Hair follicle dermal papilla cell (primary cell): Measurements from ENCODE around the gene LAMA3. TPM values are rescaled to one million over a fixed set of nuclear protein-coding genes. Genes with fewer than 3 reads are reported as not detected.

Source experiments
- total RNA-seq: library from RNA; depleted of rRNA; stranded (reverse); fragments of >200 nt; gene quantifications from 2 replicates; pipeline ENCODE4 v1.2.3, GENCODE V29; 2012

Gene LAMA3, protein sequence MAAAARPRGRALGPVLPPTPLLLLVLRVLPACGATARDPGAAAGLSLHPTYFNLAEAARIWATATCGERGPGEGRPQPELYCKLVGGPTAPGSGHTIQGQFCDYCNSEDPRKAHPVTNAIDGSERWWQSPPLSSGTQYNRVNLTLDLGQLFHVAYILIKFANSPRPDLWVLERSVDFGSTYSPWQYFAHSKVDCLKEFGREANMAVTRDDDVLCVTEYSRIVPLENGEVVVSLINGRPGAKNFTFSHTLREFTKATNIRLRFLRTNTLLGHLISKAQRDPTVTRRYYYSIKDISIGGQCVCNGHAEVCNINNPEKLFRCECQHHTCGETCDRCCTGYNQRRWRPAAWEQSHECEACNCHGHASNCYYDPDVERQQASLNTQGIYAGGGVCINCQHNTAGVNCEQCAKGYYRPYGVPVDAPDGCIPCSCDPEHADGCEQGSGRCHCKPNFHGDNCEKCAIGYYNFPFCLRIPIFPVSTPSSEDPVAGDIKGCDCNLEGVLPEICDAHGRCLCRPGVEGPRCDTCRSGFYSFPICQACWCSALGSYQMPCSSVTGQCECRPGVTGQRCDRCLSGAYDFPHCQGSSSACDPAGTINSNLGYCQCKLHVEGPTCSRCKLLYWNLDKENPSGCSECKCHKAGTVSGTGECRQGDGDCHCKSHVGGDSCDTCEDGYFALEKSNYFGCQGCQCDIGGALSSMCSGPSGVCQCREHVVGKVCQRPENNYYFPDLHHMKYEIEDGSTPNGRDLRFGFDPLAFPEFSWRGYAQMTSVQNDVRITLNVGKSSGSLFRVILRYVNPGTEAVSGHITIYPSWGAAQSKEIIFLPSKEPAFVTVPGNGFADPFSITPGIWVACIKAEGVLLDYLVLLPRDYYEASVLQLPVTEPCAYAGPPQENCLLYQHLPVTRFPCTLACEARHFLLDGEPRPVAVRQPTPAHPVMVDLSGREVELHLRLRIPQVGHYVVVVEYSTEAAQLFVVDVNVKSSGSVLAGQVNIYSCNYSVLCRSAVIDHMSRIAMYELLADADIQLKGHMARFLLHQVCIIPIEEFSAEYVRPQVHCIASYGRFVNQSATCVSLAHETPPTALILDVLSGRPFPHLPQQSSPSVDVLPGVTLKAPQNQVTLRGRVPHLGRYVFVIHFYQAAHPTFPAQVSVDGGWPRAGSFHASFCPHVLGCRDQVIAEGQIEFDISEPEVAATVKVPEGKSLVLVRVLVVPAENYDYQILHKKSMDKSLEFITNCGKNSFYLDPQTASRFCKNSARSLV (N-terminal part only)
- total RNA-seq = 4.9 and 5.1 TPM in 2 replicates

GRCh38 chr18:23689031-23689615, at the start of gene LAMA3:
TSS of gene LAMA3 (plus strand) at chr18:23689453. CDS start at chr18:23689684, 231 bp downstream.

DNA sequence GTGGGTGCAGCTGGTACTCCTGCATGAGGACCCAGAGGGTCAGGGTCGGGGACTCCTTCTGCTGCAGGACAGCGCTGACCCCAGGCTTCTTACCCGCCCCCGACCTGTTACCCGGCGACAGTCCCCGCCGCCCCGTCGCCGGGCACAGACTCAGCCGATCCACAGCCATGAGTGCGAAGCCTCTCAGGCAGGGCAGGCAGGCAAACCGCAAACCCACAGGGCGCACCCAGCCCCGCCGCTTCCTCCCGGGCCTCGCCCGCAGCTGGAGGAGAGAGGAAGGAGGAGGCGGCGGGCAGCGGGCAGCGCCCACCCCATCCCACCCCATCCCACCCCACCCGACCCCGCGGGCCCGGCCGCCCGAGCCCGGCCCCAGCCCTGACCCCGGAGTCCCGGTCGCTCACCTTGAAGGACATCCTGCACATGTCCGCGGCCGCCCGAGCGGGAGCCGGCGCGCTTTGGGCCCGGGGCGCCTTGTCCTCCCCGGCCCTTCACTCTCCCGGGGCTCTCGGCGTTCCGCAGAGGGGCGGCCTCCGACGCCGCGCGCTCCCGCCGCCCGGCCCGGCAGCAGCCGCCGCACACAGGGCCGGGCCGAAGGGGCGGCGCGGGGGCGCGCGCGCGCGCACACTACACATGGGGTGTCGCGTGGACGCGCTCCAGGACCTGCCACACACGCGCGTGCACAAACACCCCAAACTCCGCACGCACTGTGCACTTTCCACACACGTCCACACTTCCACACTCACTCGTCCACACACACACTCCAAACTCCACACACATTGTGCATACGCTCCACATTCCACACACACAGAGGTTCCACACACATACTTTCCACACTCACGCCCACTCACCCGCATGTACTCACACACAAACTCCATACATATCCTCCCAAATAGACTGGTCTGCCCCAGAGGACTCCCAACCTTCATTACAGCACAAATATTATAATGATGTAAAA, 26.7 kb upstream of the LAMA3 start, which contains the start of gene ANKRD29:
TSS of gene ANKRD29 (minus strand) at position 603 of the 955 bp plus-strand sequence. CDS start at position 422, 181 bp downstream.

Other genes with a start within 250 kb of the LAMA3 start
- gene RIOK3, start 236.2 kb upstream of the LAMA3 start, total RNA-seq = 74.3 and 85.0 TPM in 2 replicates
- 27.9 and 32.8 TPM in 2 replicates for gene RMC1, start 185.9 kb upstream of the LAMA3 start, total RNA-seq
- gene NPC1, start 102.9 kb upstream of the LAMA3 start, total RNA-seq = 60.1 and 60.4 TPM in 2 replicates
- 9.1 and 9.6 TPM in 2 replicates for gene ANKRD29, start 26.5 kb upstream of the LAMA3 start, total RNA-seq